ENCODE results near the gene SH2D1B.
"Not testable (repeated sequence)": the region's sequence is repeated elsewhere in the genome, so short reads cannot be mapped to it uniquely, and the experiment has no call there.

The SH2D1B gene

DNA sequence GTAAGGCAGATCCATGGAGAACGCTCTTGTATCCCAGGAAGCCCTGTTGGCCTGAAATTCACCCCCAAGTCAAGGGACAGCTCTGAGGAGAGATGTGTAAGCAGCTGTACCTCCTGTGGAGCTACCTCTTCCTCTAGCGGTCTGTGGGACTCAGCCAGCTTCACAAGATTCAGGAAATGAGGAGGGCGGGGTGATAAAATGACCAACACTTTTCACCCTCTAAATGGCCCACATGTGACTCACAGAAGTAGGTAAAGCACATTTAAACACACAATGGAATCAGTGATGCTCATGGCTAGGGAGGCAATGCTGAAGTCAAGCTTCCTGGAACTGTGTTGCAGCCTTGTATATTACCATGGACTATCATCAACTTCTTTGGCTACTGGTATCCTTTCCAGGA, at the start of gene SH2D1B:
Gene SH2D1B, minus strand, starts transcription at position 135 of the 400 bp plus-strand sequence. Its CDS starts 120 bp downstream, at position 15.
- no peak for DNase-seq

GRCh38 chr1:162458236-162458635, 46.3 kb upstream of the SH2D1B start:
- no peak for DNase-seq

DNA sequence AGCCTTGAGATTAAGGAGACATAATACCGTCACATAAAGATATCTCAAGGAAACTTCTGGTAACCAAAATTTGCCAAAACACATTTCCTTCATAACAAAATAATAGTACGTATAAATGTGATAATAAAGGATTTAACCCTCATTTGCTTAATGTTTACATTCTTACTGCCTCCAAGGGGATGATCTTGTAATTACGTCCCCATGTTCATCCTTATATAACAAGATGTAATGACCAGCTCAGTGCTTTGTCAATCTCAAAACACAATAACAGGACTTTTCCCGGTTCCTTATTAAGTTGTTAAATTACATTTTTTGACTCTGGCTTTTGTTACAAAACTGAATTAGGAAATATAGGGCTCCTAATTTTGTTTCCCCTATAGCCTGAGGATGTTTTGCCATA, 44.4 kb upstream of the SH2D1B start:
- DNase-seq, result no peak

DNA sequence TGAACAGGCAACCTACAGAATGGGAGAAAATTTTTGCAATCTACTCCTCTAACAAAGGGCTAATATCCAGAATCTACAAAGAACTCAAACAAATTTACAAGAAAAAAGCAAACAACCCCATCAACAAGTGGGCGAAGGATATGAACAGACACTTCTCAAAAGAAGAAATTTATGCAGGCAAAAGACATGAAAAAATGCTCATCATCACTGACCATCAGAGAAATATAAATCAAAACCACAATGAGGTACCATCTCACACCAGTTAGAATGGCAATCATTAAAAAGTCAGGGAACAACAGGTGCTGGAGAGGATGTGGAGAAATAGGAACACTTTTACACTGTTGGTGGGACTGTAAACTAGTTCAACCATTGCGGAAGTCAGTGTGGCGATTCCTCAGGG, 42.4 kb upstream of the SH2D1B start:
- not testable (repeated sequence) for DNase-seq

DNA sequence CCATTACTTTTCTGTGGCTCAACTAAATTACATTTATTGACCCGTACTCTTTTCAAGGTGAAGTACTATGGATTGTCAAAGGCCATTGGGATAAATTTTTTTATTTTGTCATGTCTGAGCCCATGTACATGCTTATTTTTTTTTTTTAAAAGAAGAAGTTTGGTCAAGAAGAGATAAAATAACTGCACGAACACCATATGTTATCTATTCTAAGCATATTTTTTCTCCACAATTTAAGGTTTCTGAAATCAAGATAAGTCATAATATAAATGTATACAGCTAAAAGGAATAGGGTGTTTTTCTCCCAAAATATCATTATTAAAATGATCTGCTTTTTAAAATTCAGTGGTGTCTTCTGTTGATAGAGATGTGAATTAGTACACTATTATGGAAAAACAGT, 35.0 kb upstream of the SH2D1B start:
- DNase-seq, result no peak

- DNase-seq, result no peak
Observed at GRCh38 chr1:162444903-162445302, 33.0 kb upstream of the SH2D1B start.

DNA sequence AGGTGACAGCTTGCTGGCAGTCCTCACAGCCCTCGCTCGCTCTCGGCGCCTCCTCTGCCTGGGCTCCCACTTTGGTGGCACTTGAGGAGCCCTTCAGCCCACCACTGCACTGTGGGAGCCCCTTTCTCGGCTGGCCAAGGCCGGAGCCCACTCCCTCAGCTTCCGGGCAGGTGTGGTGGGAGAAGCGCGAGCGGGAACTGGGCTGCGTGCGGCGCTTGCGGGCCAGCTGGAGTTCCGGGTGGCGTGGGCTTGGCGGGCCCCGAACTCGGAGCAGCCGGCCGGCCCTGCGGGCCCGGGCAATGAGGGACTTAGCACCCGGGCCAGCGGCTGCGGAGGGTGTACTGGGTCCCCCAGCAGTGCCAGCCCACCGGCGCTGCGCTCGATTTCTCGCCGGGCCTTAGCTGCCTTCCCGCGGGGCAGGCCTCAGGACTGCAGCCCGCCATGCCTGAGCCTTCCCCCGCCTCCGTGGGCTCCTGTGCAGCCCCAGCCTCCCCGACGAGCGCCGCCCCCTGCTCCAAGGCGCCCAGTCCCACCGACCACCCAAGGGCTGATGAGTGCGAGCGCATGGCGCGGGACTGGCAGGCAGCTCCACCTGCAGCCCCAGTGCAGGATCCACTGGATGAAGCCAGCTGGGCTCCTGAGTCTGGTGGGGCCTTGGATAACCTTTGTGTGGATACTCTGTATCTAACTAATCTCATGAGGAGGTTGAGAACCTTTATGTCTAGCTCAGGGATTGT, 21.2 kb upstream of the SH2D1B start:
- not testable (repeated sequence) for DNase-seq

DNA sequence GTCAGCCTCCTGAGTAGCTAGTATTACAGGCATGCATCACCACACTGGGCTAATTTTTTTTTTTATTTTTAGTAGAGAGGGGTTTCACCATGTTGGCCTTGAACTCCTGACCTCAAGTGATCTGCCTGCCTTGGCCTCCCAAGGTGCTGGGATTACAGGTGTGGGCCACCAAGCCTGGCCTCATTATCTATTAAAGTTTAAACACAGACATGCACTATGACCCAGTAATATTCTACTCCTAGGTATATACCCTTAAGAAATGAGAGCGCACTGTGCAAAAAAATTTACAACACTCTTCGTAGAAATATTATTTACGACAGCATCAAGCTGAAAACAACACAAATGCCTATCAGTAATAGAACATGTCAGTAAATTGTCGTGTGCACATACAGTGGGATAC, 18.6 kb upstream of the SH2D1B start:
- no peak for DNase-seq

- no peak for DNase-seq
Observed at GRCh38 chr1:162422662-162423375, 10.9 kb upstream of the SH2D1B start.

DNA sequence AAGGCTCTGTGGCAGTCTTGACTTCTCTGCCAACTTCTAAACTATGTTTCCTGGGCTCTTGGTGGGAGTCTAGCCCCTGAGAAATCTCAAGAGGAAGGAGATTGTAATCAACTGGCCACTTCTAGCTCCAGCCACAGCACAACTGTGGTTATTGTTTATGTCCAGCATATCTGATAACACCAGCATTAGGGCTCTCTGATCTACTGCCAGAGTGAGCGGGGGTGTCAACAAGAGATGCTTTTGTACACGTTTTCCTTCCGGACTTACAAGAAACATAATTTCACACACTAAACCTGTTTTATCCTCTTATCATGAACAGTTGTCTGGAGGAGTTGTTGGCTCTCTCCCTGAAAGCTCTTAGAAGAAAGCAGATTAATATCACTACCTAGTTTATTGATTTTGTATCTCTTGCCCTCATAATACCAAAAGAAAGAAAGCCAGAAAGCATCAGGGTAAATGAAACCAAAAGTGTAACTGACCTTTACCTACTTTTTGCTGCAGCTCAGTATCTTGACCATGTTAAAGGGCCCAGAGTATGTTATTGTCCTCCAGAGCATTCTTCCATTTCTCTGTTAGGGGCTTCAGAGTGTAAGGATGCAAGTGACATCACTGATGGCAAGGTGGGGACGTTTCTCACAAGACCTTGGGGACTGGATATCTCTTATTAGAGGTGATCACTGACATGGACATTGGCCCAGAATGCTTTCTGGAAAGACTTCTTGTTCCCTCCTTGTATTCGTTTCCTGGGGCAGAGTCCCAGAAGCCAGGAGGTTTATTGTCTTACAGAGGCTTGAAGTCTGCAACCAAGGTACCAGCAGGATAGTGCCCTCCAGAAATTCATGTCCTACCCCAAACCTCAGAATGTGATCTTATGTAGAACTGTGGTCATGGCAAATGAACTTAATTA, 9.6 kb upstream of the SH2D1B start:
- DNase-seq, result no peak

- DNase-seq, result no peak
Observed at GRCh38 chr1:162420120-162420519, 8.2 kb upstream of the SH2D1B start.

- not testable (repeated sequence) for DNase-seq
Observed at GRCh38 chr1:162419450-162419931, 7.6 kb upstream of the SH2D1B start.

- DNase-seq, result not testable (repeated sequence)
Observed at GRCh38 chr1:162418584-162418983, 6.6 kb upstream of the SH2D1B start.

GRCh38 chr1:162417650-162418049, 5.7 kb upstream of the SH2D1B start:
- DNase-seq, result no peak

- no peak for DNase-seq
Observed at GRCh38 chr1:162416909-162417308, 5.0 kb upstream of the SH2D1B start.

DNA sequence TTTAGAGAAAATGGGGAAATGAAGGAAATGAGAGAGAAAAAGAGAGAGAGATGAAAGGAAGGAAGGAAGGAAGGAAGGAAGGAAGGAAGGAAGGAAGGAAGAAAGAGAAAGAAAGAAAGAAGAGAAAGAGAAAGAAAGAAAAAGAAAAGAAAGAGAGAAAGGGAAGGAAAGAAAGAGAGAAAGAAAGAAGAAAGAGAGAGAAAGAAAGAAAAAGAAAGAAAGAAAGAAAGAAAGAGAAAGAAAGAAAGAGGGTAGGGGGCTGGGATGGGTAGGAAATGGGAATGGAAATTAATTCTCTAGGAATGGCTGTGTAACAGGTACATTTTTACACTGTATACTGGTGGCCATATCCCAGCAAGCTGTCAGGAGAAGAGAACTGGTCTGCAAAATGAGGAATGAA, 4.3 kb upstream of the SH2D1B start:
- DNase-seq, result no peak

GRCh38 chr1:162407539-162407938, 4.4 kb downstream of the SH2D1B start:
- no peak for DNase-seq

DNA sequence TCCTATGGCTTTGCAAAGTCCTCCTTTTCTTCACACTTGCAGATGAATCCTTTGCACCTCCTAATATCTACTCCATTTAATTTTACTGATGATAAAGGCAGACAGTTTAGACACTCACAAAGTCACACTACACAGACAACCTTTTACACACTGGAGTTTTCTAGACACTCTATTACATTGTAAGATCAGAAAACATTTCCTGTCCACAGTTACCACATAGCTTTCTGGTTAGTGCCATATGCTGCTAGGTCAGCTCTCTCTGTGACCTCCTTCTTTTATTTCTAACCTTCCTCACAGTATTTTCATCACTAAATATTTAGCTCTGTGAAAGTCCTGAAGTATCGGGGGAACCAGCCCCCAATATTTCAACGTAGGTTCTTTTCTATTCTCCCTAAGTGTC, 5.1 kb downstream of the SH2D1B start:
- no peak for DNase-seq

- no peak for DNase-seq
Observed at GRCh38 chr1:162405800-162406199, 6.1 kb downstream of the SH2D1B start.

- no peak for DNase-seq
Observed at GRCh38 chr1:162404550-162405160, 7.3 kb downstream of the SH2D1B start.

DNA sequence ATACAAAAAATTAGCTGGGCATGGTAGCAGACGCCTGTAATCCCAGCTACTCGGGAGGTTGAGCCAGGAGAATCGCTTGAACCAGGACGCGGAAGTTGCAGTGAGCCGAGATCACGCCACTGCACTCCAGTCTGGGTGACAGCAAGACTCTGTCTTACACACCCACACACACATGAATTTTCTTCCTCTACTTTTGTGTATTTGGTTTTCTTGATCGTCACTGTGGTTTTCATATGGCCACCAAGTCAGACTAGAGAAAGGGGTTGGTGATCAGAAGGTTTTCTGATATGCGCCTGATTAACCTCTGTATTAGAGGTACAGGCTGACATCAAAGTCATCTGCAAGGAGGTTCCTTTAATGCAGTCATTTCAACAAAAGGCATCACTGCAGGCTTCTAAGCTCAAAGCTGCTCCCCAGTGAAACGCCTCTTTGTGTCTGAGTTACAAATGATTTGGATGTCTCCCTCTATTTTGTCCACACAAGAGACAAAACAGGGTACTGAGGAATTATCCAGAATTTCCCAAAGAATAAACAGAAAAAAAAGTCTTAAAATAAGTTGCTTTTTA, 11.1 kb downstream of the SH2D1B start:
- no peak for DNase-seq

DNA sequence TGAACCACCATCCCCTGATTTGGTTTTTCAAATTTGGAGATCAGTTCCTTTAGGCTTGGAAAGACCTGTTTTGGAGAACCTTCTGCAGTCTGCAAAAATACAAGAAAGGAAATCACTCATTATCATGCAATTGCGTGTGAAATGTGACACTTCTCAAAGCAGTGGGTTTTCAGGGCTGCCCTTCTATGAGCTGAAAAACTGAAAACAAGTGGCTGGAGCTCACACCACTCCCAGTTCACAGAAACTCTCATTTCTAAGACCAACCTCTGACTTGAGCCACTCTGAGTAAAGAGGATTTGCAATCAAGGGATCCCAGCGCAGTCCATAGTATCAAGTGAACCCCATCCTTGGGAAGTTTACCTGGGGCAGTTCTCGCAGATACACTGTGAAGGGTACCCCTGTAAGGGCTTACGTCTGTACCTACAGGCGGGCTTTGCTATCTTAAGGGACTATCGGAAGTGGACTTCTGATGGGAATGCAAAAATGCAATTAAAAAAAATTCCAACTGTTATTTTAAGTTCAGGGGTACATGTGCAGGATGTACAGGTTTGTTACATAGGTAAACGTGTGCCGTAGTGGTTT, 12.8 kb downstream of the SH2D1B start:
- DNase-seq, result no peak

Data from stimulated activated CD8-positive, alpha-beta memory T cell treated with anti-CD3 and anti-CD28 coated beads, Interleukin-4, amount 100 ng/mL, for 48 hours (primary cell).